Measurements from ENCODE around the gene ANKRD9. TPM values are rescaled to one million over a fixed set of nuclear protein-coding genes. Genes with fewer than 3 reads are reported as not detected.

ANKRD9 gene
- total RNA-seq, 4 donors from 2014 or later = 171 to 504 (median 319) TPM

GRCh38 chr14:102479107-102479506 lies 30.5 kb downstream of the ANKRD9 start:
- TF ChIP-seq POLR2A (IDR thresholded peaks at IDR 0.05) (no peak), EP300 (IDR thresholded peaks at IDR 0.05; ENCODE audit: low read depth) (no peak), POLR2AphosphoS5 (IDR thresholded peaks at IDR 0.05) (no peak)
- Histone ChIP-seq H3K4me1 (peaks cover 0 to 22% (median 1%) of the 10 kb centered on the region in 4 donors), H3K27ac (peak overlapping the region in 2 of 4 donors; percentile 39 to 68), H3K9me3 (no peaks in the 10 kb centered on the region), H3K27me3 (no peaks in the 10 kb centered on the region), H3K36me3 (no peaks in the 10 kb centered on the region), H3K4me3 (no peak overlapping the region)
- in situ Hi-C loops (cut with MboI; ENCODE audit: low pct_ligation_motif_present in 1 of 4, low pct_unique_long_range_greater_than_20kb in 1 of 4, low sequenced_read_pairs in 3 of 4) = no loop called here
- no peak for DNase-seq
- WGBS, 2 donors (ENCODE audit: low coverage in 1 of 2) = 92 to 97% methylated on average over 2 of the region's 2 CpGs
- intact Hi-C loops (cut with DNase I; ENCODE audit: low total_unique reads) = no loop called here

GRCh38 chr14:102474934-102475333 lies 34.6 kb downstream of the ANKRD9 start:
- Histone ChIP-seq H3K9me3 (no peaks in the 10 kb centered on the region), H3K27ac (no peak overlapping the region), H3K4me3 (no peak overlapping the region), H3K4me1 (peaks cover 3 to 26% (median 7%) of the 10 kb centered on the region in 4 donors), H3K36me3 (no peaks in the 10 kb centered on the region), H3K27me3 (no peaks in the 10 kb centered on the region)
- peak; percentile 47 for DNase-seq
- in situ Hi-C loops (cut with MboI; ENCODE audit: low pct_ligation_motif_present in 1 of 4, low pct_unique_long_range_greater_than_20kb in 1 of 4, low sequenced_read_pairs in 3 of 4) = no loop called here
- 57% methylated on average over 5 of the region's 5 CpGs; no CpG with 5 or more reads in 1 of the 2 donors for whole genome bisulfite sequencing, 2 donors (ENCODE audit: low coverage in 1 of 2)
- intact Hi-C loops (cut with DNase I; ENCODE audit: low total_unique reads) = no loop called here
- TF ChIP-seq POLR2A (IDR thresholded peaks at IDR 0.05) = no peak
- TF ChIP-seq CTCF (IDR thresholded peaks at IDR 0.05) = no peak
- no peak for TF ChIP-seq EP300 (IDR thresholded peaks at IDR 0.05; ENCODE audit: low read depth)
- TF ChIP-seq POLR2AphosphoS5 (IDR thresholded peaks at IDR 0.05) = no peak

- Histone ChIP-seq H3K27ac (peak overlapping the region in 1 of 4 donors; percentile 17), H3K9me3 (no peaks in the 10 kb centered on the region)
- 87 to 100% methylated on average over 2 of the region's 2 CpGs for WGBS, 2 donors (ENCODE audit: low coverage in 1 of 2)
These were observed 36.0 kb downstream of the ANKRD9 start for GRCh38 chr14:102473559-102473958.

GRCh38 chr14:102472791-102473150 lies 36.8 kb downstream of the ANKRD9 start:
- no peak for DNase-seq
- WGBS, 2 donors (ENCODE audit: low coverage in 1 of 2) = 62 to 80% methylated on average over 1 to 9 of the region's 9 CpGs
- Histone ChIP-seq H3K4me3 (no peak overlapping the region), H3K4me1 (peaks cover 0 to 18% (median 7%) of the 10 kb centered on the region in 4 donors), H3K27ac (peak overlapping the region in 2 of 4 donors; percentile 7 to 46), H3K27me3 (no peaks in the 10 kb centered on the region), H3K9me3 (no peaks in the 10 kb centered on the region), H3K36me3 (no peaks in the 10 kb centered on the region)
- no peak for TF ChIP-seq POLR2A (IDR thresholded peaks at IDR 0.05)
- TF ChIP-seq CTCF (IDR thresholded peaks at IDR 0.05) = no peak
- TF ChIP-seq EP300 (IDR thresholded peaks at IDR 0.05; ENCODE audit: low read depth) = no peak
- TF ChIP-seq POLR2AphosphoS5 (IDR thresholded peaks at IDR 0.05) = no peak
- in situ Hi-C loops (cut with MboI; ENCODE audit: low pct_ligation_motif_present in 1 of 4, low pct_unique_long_range_greater_than_20kb in 1 of 4, low sequenced_read_pairs in 3 of 4) (no loop called here), intact Hi-C loops (cut with DNase I; ENCODE audit: low total_unique reads) (no loop called here)

More at GRCh38 chr14:102473559-102473958, 36.0 kb downstream of the ANKRD9 start:
- H3K4me1 ChIP-seq = peaks cover 0 to 18% (median 7%) of the 10 kb centered on the region in 4 donors
- TF ChIP-seq CTCF (IDR thresholded peaks at IDR 0.05) (no peak), EP300 (IDR thresholded peaks at IDR 0.05; ENCODE audit: low read depth) (no peak), POLR2AphosphoS5 (IDR thresholded peaks at IDR 0.05) (no peak), POLR2A (IDR thresholded peaks at IDR 0.05) (no peak)
- H3K27me3 ChIP-seq = no peaks in the 10 kb centered on the region
- intact Hi-C loops (cut with DNase I; ENCODE audit: low total_unique reads) (no loop called here), in situ Hi-C loops (cut with MboI; ENCODE audit: low pct_ligation_motif_present in 1 of 4, low pct_unique_long_range_greater_than_20kb in 1 of 4, low sequenced_read_pairs in 3 of 4) (no loop called here)
- DNase-seq = no peak
- no peaks in the 10 kb centered on the region for H3K36me3 ChIP-seq
- no peak overlapping the region for H3K4me3 ChIP-seq

All from transverse colon (tissue), 4 donors.